ENCODE data around the gene TCF12. TPM values are rescaled to one million over a fixed set of nuclear protein-coding genes. Genes with fewer than 3 reads are reported as not detected.

TCF12 gene
- total RNA-seq, 1 donor from 2014 or later = 112 TPM

DNA sequence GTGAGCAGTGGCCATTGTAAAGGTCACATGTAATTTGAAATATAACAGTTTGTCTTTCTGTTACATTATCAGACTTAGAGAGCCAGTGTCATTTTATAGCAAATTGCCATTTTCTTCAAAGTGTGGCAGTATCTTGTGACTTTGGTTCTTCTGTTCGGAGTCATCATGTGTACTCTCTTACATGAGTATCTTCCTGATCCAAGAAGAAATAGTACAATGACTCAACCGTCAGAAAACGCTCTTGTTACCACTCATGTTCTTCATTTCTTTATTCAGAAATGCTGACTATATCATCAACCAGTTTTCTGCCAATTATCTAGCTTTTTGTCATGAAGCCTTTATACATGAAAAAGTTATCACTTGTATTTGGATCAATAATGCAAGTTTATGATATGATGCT is 364.2 kb downstream of the TCF12 start:
- DNase-seq (ENCODE audit: low read depth) (no peak), FAIRE-seq (no peak)
- TF ChIP-seq, protein P1, sequence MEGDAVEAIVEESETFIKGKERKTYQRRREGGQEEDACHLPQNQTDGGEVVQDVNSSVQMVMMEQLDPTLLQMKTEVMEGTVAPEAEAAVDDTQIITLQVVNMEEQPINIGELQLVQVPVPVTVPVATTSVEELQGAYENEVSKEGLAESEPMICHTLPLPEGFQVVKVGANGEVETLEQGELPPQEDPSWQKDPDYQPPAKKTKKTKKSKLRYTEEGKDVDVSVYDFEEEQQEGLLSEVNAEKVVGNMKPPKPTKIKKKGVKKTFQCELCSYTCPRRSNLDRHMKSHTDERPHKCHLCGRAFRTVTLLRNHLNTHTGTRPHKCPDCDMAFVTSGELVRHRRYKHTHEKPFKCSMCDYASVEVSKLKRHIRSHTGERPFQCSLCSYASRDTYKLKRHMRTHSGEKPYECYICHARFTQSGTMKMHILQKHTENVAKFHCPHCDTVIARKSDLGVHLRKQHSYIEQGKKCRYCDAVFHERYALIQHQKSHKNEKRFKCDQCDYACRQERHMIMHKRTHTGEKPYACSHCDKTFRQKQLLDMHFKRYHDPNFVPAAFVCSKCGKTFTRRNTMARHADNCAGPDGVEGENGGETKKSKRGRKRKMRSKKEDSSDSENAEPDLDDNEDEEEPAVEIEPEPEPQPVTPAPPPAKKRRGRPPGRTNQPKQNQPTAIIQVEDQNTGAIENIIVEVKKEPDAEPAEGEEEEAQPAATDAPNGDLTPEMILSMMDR (IDR thresholded peaks at IDR 0.05; ENCODE audit: insufficient read depth, low read depth, low read length) = no peak
- no peak for TF ChIP-seq EZH2 (IDR thresholded peaks at IDR 0.05; ENCODE audit: insufficient read depth, low read length)
- Histone ChIP-seq H3K27me3 (ENCODE audit: insufficient read depth, low read length) (no peaks in the 10 kb centered on the region), H3K4me3 (ENCODE audit: insufficient read depth, low read depth, low read length) (no peak overlapping the region), H2AFZ (ENCODE audit: low read depth, low read length) (no peak overlapping the region), H3K36me3 (ENCODE audit: insufficient read depth, low read length) (peaks cover 34% of the 10 kb centered on the region), H3K9ac (ENCODE audit: low read length) (no peak overlapping the region), H4K20me1 (ENCODE audit: insufficient read depth, low read length) (no peaks in the 10 kb centered on the region), H3K9me3 (ENCODE audit: insufficient read depth, low read depth, low read length) (no peaks in the 10 kb centered on the region), H3K4me2 (ENCODE audit: low read length) (no peak overlapping the region), H3K27ac (ENCODE audit: low read depth, low read length) (no peak overlapping the region), H3K4me1 (ENCODE audit: insufficient read depth, low read length) (no peaks in the 10 kb centered on the region), H3K79me2 (ENCODE audit: insufficient read depth, low read length) (no peaks in the 10 kb centered on the region)
- peaks cover 4% of the 10 kb centered on the region for H3K4me1 Mint-ChIP-seq (ENCODE audit: low read depth, unreplicated experiment)
- no peak overlapping the region for H3K27ac Mint-ChIP-seq (ENCODE audit: unreplicated experiment)
- H3K36me3 Mint-ChIP-seq (ENCODE audit: low read depth, unreplicated experiment) = peaks cover 27% of the 10 kb centered on the region
- H3K27me3 Mint-ChIP-seq (ENCODE audit: low read depth, unreplicated experiment) = no peaks in the 10 kb centered on the region
- no peak overlapping the region for H3K4me3 Mint-ChIP-seq (ENCODE audit: unreplicated experiment)
- no peaks in the 10 kb centered on the region for H3K9me3 Mint-ChIP-seq (ENCODE audit: unreplicated experiment)

DNA sequence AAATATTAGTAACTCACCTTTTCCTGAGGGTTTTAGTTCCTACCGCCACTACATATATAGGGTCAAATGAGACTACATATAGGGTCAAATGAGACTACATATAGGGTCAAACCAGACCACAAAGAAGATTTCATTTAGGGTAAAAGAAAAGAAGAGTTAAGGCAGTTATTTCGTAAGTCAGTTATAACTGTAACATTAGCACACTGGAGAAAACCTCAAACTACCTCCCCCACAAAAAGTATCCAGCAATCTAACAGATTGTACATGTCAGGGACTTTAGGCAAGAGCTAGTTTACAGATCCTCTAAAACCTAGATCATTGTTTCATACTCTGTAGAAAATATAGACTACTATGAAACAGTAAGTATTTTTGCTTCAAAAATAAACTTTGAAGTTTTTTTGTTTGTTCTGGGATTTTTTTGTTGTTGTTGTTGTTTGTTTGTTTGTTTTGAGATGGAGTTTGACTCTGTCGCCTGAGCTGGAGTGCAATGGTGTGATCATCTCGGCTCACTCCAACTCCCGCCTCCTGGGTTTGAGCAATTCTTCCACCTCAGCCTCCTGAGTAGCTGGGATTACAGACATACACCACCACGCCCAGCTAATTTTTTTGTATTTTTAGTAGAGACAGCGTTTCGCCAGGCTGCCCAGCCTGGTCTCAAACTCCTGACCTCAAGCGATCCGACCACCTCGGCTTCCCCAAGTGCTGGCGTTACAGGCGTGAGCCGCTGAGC is 365.5 kb downstream of the TCF12 start:
- no peak overlapping the region for H3K27ac Mint-ChIP-seq (ENCODE audit: unreplicated experiment)
- no peaks in the 10 kb centered on the region for H3K4me1 ChIP-seq (ENCODE audit: insufficient read depth, low read length)
- peaks cover 39% of the 10 kb centered on the region for H3K36me3 ChIP-seq (ENCODE audit: insufficient read depth, low read length)
- H3K9me3 Mint-ChIP-seq (ENCODE audit: unreplicated experiment) = no peaks in the 10 kb centered on the region
- H3K36me3 Mint-ChIP-seq (ENCODE audit: low read depth, unreplicated experiment) = peaks cover 29% of the 10 kb centered on the region
- H3K4me3 Mint-ChIP-seq (ENCODE audit: unreplicated experiment) = no peak overlapping the region
- no peak overlapping the region for H2AFZ ChIP-seq (ENCODE audit: low read depth, low read length)
- DNase-seq (ENCODE audit: low read depth) = no peak
- no peaks in the 10 kb centered on the region for H4K20me1 ChIP-seq (ENCODE audit: insufficient read depth, low read length)
- H3K4me3 ChIP-seq (ENCODE audit: insufficient read depth, low read depth, low read length) = no peak overlapping the region
- TF ChIP-seq, protein P1 (IDR thresholded peaks at IDR 0.05; ENCODE audit: insufficient read depth, low read depth, low read length) = no peak
- no peak for TF ChIP-seq EZH2 (IDR thresholded peaks at IDR 0.05; ENCODE audit: insufficient read depth, low read length)
- no peaks in the 10 kb centered on the region for H3K27me3 Mint-ChIP-seq (ENCODE audit: low read depth, unreplicated experiment)
- no peaks in the 10 kb centered on the region for H3K9me3 ChIP-seq (ENCODE audit: insufficient read depth, low read depth, low read length)
- H3K4me2 ChIP-seq (ENCODE audit: low read length) = no peak overlapping the region
- peaks cover 4% of the 10 kb centered on the region for H3K4me1 Mint-ChIP-seq (ENCODE audit: low read depth, unreplicated experiment)
- no peak overlapping the region for H3K27ac ChIP-seq (ENCODE audit: low read depth, low read length)
- H3K9ac ChIP-seq (ENCODE audit: low read length) = no peak overlapping the region
- no peaks in the 10 kb centered on the region for H3K27me3 ChIP-seq (ENCODE audit: insufficient read depth, low read length)
- no peaks in the 10 kb centered on the region for H3K79me2 ChIP-seq (ENCODE audit: insufficient read depth, low read length)
- no peak for FAIRE-seq

DNA sequence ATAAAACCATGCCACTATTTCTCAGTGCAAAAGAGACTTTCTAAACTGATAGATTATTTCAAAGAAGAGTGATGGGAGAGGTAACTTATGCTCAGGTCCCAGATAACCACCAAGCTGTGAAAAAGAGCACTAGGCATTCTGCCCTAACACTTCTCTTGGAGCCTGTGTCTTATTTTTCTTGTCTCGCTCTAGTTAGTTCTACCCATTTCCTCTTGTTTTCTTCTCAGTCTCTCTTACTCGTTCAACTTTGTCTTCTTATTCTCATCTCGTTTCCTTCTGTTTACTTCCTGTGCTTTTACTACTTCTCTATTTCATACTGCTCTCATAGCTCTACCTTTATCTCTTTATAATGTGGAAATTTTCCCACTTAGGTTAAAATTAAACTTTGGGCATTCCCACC is 366.1 kb downstream of the TCF12 start:
- Histone ChIP-seq H3K9ac (ENCODE audit: low read length) (no peak overlapping the region), H4K20me1 (ENCODE audit: insufficient read depth, low read length) (no peaks in the 10 kb centered on the region), H3K4me2 (ENCODE audit: low read length) (no peak overlapping the region), H3K4me1 (ENCODE audit: insufficient read depth, low read length) (no peaks in the 10 kb centered on the region), H3K27me3 (ENCODE audit: insufficient read depth, low read length) (no peaks in the 10 kb centered on the region), H3K4me3 (ENCODE audit: insufficient read depth, low read depth, low read length) (no peak overlapping the region), H3K9me3 (ENCODE audit: insufficient read depth, low read depth, low read length) (no peaks in the 10 kb centered on the region), H3K27ac (ENCODE audit: low read depth, low read length) (no peak overlapping the region), H3K79me2 (ENCODE audit: insufficient read depth, low read length) (no peaks in the 10 kb centered on the region), H3K36me3 (ENCODE audit: insufficient read depth, low read length) (peaks cover 34% of the 10 kb centered on the region), H2AFZ (ENCODE audit: low read depth, low read length) (no peak overlapping the region)
- no peaks in the 10 kb centered on the region for H3K9me3 Mint-ChIP-seq (ENCODE audit: unreplicated experiment)
- no peak overlapping the region for H3K4me3 Mint-ChIP-seq (ENCODE audit: unreplicated experiment)
- no peaks in the 10 kb centered on the region for H3K27me3 Mint-ChIP-seq (ENCODE audit: low read depth, unreplicated experiment)
- no peak for FAIRE-seq
- no peak for TF ChIP-seq EZH2 (IDR thresholded peaks at IDR 0.05; ENCODE audit: insufficient read depth, low read length)
- TF ChIP-seq, protein P1 (IDR thresholded peaks at IDR 0.05; ENCODE audit: insufficient read depth, low read depth, low read length) = no peak
- DNase-seq (ENCODE audit: low read depth) = no peak
- peaks cover 27% of the 10 kb centered on the region for H3K36me3 Mint-ChIP-seq (ENCODE audit: low read depth, unreplicated experiment)
- H3K27ac Mint-ChIP-seq (ENCODE audit: unreplicated experiment) = no peak overlapping the region
- H3K4me1 Mint-ChIP-seq (ENCODE audit: low read depth, unreplicated experiment) = peaks cover 4% of the 10 kb centered on the region
